B cell (primary cell): Measurements from ENCODE around the gene GARIN5A. TPM values are rescaled to one million over a fixed set of nuclear protein-coding genes. Genes with fewer than 3 reads are reported as not detected.

ENCODE experiments used
- ATAC-seq: fragments of 200-7000 bp; cut with Tn5 transposase; one replicate; pipeline ENCODE4 v1.10.0; 2021; ENCODE audit warnings: low read depth, mild to moderate bottlenecking, moderate number of reproducible peaks, moderate library complexity
- CTCF ChIA-PET: fragments of 350-600 bp; sonication (Branson Sonifier 250); formaldehyde crosslinking; loops from one replicate; lab custom pipeline; 2021; ENCODE audit warnings: antibody characterized with exemption, inconsistent platforms; lab: Charles Lee
- POLR2A ChIA-PET: fragments of 350-600 bp; sonication (Branson Sonifier 250); formaldehyde crosslinking; loops from one replicate; lab custom pipeline; 2021; ENCODE audit warnings: antibody characterized with exemption; lab: Charles Lee
- DNase-seq: peaks from one replicate; pipeline ENCODE4 v3.0.0; 2013
- H2AFZ ChIP-seq: 2 replicates; pipeline ENCODE4 v1.6.1; 2012; ENCODE audit warnings: mild to moderate bottlenecking, low read depth, low read length; ENCODE audit not compliant: insufficient read depth, poor library complexity, severe bottlenecking
- H3K27ac ChIP-seq, 2 donors: 1 replicate in 1 of 2; 2 replicates in 1 of 2; pipeline ENCODE4 v1.5.1; 2012 to 2013; ENCODE audit warnings: low read length in 2 of 2, mild to moderate bottlenecking in 2 of 2, moderate library complexity in 1 of 2
- H3K27me3 ChIP-seq, 4 experiments: fragments of 200-600 bp in 1 of 4; sonication (generic) in 1 of 4; replicated peaks in 1 of 4; 1 replicate in 2 of 4; 2 replicates in 2 of 4; pipeline versions ENCODE4 v1.6.1 to v1.7.0; 2013 to 2016; ENCODE audit warnings: low read length in 3 of 4, mild to moderate bottlenecking in 2 of 4, mixed read lengths in 1 of 4, moderate library complexity in 1 of 4; ENCODE audit not compliant: insufficient read depth in 4 of 4, control insufficient read depth in 3 of 4; ENCODE audit errors: control extremely low read depth in 1 of 4
- H3K36me3 ChIP-seq, 2 experiments: replicated peaks in 1 of 2; 1 replicate in 1 of 2; 2 replicates in 1 of 2; pipeline versions ENCODE4 v1.6.1 to v1.7.1; 2013; ENCODE audit warnings: low read length in 1 of 2; ENCODE audit not compliant: insufficient read depth in 2 of 2, control insufficient read depth in 1 of 2; ENCODE audit errors: control extremely low read depth in 1 of 2, extremely low read depth in 1 of 2
- H3K4me1 ChIP-seq, 2 donors: fragments of 200-600 bp in 1 of 2; sonication (generic) in 1 of 2; 1 replicate in 1 of 2; 2 replicates in 1 of 2; pipeline versions ENCODE4 v1.5.1 to v1.6.1; 2013 to 2017; ENCODE audit warnings: low read length in 2 of 2; ENCODE audit not compliant: control insufficient read depth in 2 of 2, insufficient read depth in 2 of 2
- H3K4me2 ChIP-seq: replicated peaks from 2 replicates; pipeline ENCODE3; 2012; ENCODE audit warnings: mild to moderate bottlenecking, low read depth, low read length; ENCODE audit not compliant: poor library complexity, severe bottlenecking
- H3K4me3 ChIP-seq, 5 experiments: fragments of 200-600 bp in 1 of 5; sonication (generic) in 1 of 5; 1 replicate in 3 of 5; 2 replicates in 2 of 5; pipeline versions ENCODE4 v1.5.1 to v1.7.0; 2011 to 2016; ENCODE audit warnings: low read length in 4 of 5, mild to moderate bottlenecking in 4 of 5, low read depth in 2 of 5, control low read depth in 1 of 5, moderate library complexity in 1 of 5; ENCODE audit not compliant: insufficient read depth in 1 of 5; ENCODE audit errors: control extremely low read depth in 1 of 5, extremely low read depth in 1 of 5
- H3K79me2 ChIP-seq: fragments of 200-600 bp; sonication (generic); one replicate; pipeline ENCODE4 v1.6.0; 2016; ENCODE audit warnings: low read length; ENCODE audit not compliant: control insufficient read depth, insufficient read depth
- H3K9ac ChIP-seq: fragments of 200-600 bp; sonication (generic); 2 replicates; pipeline ENCODE4 v1.6.1; 2017; ENCODE audit warnings: mild to moderate bottlenecking, low read length, moderate library complexity
- H3K9me3 ChIP-seq, 3 donors: one replicate each; pipeline versions ENCODE4 v1.6.1 to v1.7.1; 2013; ENCODE audit warnings: low read length in 2 of 3; ENCODE audit not compliant: control insufficient read depth in 2 of 3, insufficient read depth in 1 of 3; ENCODE audit errors: control extremely low read depth in 1 of 3
- H4K20me1 ChIP-seq: 2 replicates; pipeline ENCODE4 v1.6.0; 2012; ENCODE audit warnings: mild to moderate bottlenecking, low read length; ENCODE audit not compliant: insufficient read depth, control insufficient read depth, poor library complexity, severe bottlenecking
- H3K27ac Mint-ChIP-seq: one replicate; pipeline ENCODE4 v1.8.0; 2021; ENCODE audit warnings: mixed read lengths
- H3K27me3 Mint-ChIP-seq: one replicate; pipeline ENCODE4 v1.8.0; 2021; ENCODE audit warnings: mixed read lengths
- H3K4me1 Mint-ChIP-seq: one replicate; pipeline ENCODE4 v1.8.0; 2021; ENCODE audit warnings: mixed read lengths
- H3K4me3 Mint-ChIP-seq: one replicate; pipeline ENCODE4 v1.8.0; 2021; ENCODE audit warnings: mixed read lengths
- H3K9me3 Mint-ChIP-seq: one replicate; pipeline ENCODE4 v1.8.0; 2022; ENCODE audit warnings: mixed read lengths; ENCODE audit not compliant: insufficient read depth
- CTCF ChIP-seq: fragments of 200-600 bp; IDR thresholded peaks from one replicate; pipeline ENCODE4 v1.8.0; 2022; ENCODE audit warnings: antibody characterized with exemption, mild to moderate bottlenecking
- EZH2 ChIP-seq: IDR thresholded peaks from 2 replicates; pipeline ENCODE4 v1.6.1; 2012; ENCODE audit warnings: borderline replicate concordance, low read depth, mild to moderate bottlenecking, moderate library complexity, low read length; ENCODE audit not compliant: insufficient read depth, poor library complexity, severe bottlenecking
- WGBS: methylation state at CpG from one replicate; pipeline ENCODE4 v1.1.5; 2013; ENCODE audit warnings: missing lambda C conversion rate; ENCODE audit not compliant: insufficient coverage; 5-methylcytosine and 5-hydroxymethylcytosine counted together
- intact Hi-C: fragments of 100-400 bp; cut with micrococcal nuclease; formaldehyde crosslinking; loops from one replicate; pipeline ENCODE4 v1.10.0; 2022
- polyA plus RNA-seq: library from polyadenylated mRNA; depleted of rRNA; stranded (reverse); fragments of >200 nt; gene quantifications from 2 replicates; pipeline ENCODE4 v1.2.3, GENCODE V29; 2012
- total RNA-seq, 2 donors: library from RNA; stranded (reverse); fragments of 120-200 nt in 1 of 2; gene quantifications; 1 replicate in 1 of 2; 2 replicates in 1 of 2; pipeline versions ENCODE4 v1.2.3 to v1.2.4, GENCODE V29; 2013 to 2022

The GARIN5A gene
- total and polyA plus RNA-seq, 2 donors (not counting 1 experiment from before 2014, with no cell fraction given) = 0.22 to 0.34 TPM

- Histone ChIP-seq H3K4me1 (peaks cover 14 to 20% of the 10 kb centered on the region in 2 donors), H3K4me3 (no peak overlapping the region), H3K27ac (peak overlapping the region in 1 of 2 donors; percentile 39), H3K4me2 (no peak overlapping the region), H3K36me3 (no peaks in the 10 kb centered on the region), H3K79me2 (no peaks in the 10 kb centered on the region), H3K9ac (no peak overlapping the region), H3K9me3 (peaks cover 0 to 4% (median 0%) of the 10 kb centered on the region in 3 donors), H3K27me3 (peaks cover 0 to 13% (median 0%) of the 10 kb centered on the region in 4 experiments), H2AFZ (no peak overlapping the region), H4K20me1 (no peaks in the 10 kb centered on the region)
- DNase-seq (no peak), ATAC-seq (no peak)
- Mint-ChIP-seq H3K4me1 (peaks cover 17% of the 10 kb centered on the region), H3K9me3 (no peaks in the 10 kb centered on the region), H3K4me3 (peak overlapping the region; percentile 26), H3K27me3 (peaks cover 2% of the 10 kb centered on the region), H3K27ac (peak overlapping the region; percentile 42)
- intact Hi-C loops = no loop called here
- ChIA-PET CTCF (interaction anchor here (0.7 to 1.0 kb wide), 2 partner anchors 49 to 141 kb away, joined by 3 to 5 read pairs; no protein-coding TSS in a partner anchor), POLR2A (interaction anchor here (0.7 kb wide), 1 partner anchor 27 kb away, joined by 3 read pairs; no protein-coding TSS in a partner anchor)
- TF ChIP-seq EZH2 = no peak
- no peak for TF ChIP-seq CTCF
- 89% methylated on average over 11 of the region's 11 CpGs for WGBS
Observed at GRCh38 chr19:50509366-50509765, 32.7 kb upstream of the GARIN5A start.

GRCh38 chr19:50508843-50509190, 32.2 kb upstream of the GARIN5A start:
- POLR2A ChIA-PET = interaction anchor here (0.6 kb wide), 2 partner anchors 79 to 145 kb away, joined by 3 read pairs; no protein-coding TSS in a partner anchor
- no peak overlapping the region for H2AFZ ChIP-seq
- no peaks in the 10 kb centered on the region for H4K20me1 ChIP-seq
- H3K79me2 ChIP-seq = no peaks in the 10 kb centered on the region
- no peak overlapping the region for H3K4me3 ChIP-seq
- peak overlapping the region; percentile 43 for H3K27ac Mint-ChIP-seq
- H3K9me3 ChIP-seq = peaks cover 0 to 4% (median 0%) of the 10 kb centered on the region in 3 donors
- no peak overlapping the region for H3K9ac ChIP-seq
- peaks cover 14 to 20% of the 10 kb centered on the region in 2 donors for H3K4me1 ChIP-seq
- H3K4me2 ChIP-seq = no peak overlapping the region
- DNase-seq = no peak
- H3K27me3 ChIP-seq = peaks cover 0 to 9% (median 0%) of the 10 kb centered on the region in 4 experiments
- no peak for ATAC-seq
- no peaks in the 10 kb centered on the region for H3K36me3 ChIP-seq
- no peaks in the 10 kb centered on the region for H3K9me3 Mint-ChIP-seq
- H3K27ac ChIP-seq = no peak overlapping the region
- TF ChIP-seq EZH2 = no peak
- TF ChIP-seq CTCF = no peak
- peaks cover 17% of the 10 kb centered on the region for H3K4me1 Mint-ChIP-seq
- intact Hi-C loops = no loop called here
- CTCF ChIA-PET = interaction anchor here (1.0 kb wide), 1 partner anchor 48 kb away, joined by 5 read pairs; no protein-coding TSS in a partner anchor
- no peak overlapping the region for H3K4me3 Mint-ChIP-seq
- no peaks in the 10 kb centered on the region for H3K27me3 Mint-ChIP-seq
- WGBS = 94% methylated on average over 2 of the region's 3 CpGs
